Right renal pelvis (tissue), 4 donors: ENCODE data around the gene CATSPER3. TPM values are rescaled to one million over a fixed set of nuclear protein-coding genes. Genes with fewer than 3 reads are reported as not detected.

Experiments used
- DNase-seq, 4 donors: peaks; one replicate each; pipeline ENCODE4 v3.0.0-alpha.2; 2013; ENCODE audit warnings: low read depth in 4 of 4, low spot score in 3 of 4, missing footprints in 1 of 4
- polyA plus RNA-seq, 4 donors: library from polyadenylated mRNA; unstranded; fragments of 120-200 nt; gene quantifications; one replicate each; pipeline ENCODE4 v1.2.1, GENCODE V29; 2013; ENCODE audit not compliant: insufficient read length in 4 of 4

CATSPER3 gene
- polyA plus RNA-seq, 4 donors, result 0.58 to 1.5 (median 1.2) TPM

GRCh38 chr5:135027697-135028615 is 60.2 kb downstream of the CATSPER3 start:
- DNase-seq, result no peak

DNA sequence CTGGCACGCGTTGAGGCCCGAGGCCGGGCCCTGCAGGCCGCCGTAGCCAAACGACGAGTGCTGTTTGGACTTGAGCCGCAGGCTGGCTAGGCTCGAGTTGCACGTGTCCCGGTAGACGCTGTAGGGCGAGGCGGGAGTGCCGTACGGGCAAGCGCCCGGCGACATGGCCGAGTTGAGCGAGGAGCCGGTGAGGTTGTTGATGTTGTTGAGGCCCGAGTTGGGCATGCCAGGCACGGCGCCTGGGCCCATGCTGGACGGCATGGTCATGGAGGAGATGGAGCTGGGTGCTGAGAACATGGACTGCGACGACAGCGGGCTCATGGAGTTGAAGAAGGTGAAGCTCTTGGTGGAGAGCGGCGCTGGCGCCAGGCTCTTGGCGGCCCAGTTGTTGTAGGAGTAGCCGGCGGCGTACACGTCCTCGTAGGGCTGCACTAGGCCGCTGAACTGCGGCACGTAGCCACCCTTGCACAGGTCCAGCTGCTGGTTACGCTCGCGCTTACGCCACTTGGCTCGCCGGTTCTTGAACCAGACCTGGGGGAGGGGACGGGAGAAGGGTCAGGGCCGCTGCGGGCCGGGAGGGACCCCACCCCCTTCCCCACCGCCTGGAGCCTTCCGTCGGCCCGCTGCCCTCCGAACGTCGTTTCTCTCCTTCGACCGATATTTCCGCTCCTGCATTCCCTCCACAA is 61.2 kb downstream of the CATSPER3 start:
- no peak for DNase-seq

- no peak for DNase-seq
These were observed 61.9 kb downstream of the CATSPER3 start for GRCh38 chr5:135029477-135030122.

GRCh38 chr5:135030123-135030955 is 62.6 kb downstream of the CATSPER3 start:
- DNase-seq, result no peak

- no peak for DNase-seq
These were observed 63.5 kb downstream of the CATSPER3 start for GRCh38 chr5:135030956-135031812.

- no peak for DNase-seq
These were observed 64.3 kb downstream of the CATSPER3 start for GRCh38 chr5:135031813-135032694.

- no peak for DNase-seq
These were observed 64.9 kb downstream of the CATSPER3 start for GRCh38 chr5:135032695-135032998.

GRCh38 chr5:135032999-135033861 is 65.5 kb downstream of the CATSPER3 start:
- no peak for DNase-seq

DNA sequence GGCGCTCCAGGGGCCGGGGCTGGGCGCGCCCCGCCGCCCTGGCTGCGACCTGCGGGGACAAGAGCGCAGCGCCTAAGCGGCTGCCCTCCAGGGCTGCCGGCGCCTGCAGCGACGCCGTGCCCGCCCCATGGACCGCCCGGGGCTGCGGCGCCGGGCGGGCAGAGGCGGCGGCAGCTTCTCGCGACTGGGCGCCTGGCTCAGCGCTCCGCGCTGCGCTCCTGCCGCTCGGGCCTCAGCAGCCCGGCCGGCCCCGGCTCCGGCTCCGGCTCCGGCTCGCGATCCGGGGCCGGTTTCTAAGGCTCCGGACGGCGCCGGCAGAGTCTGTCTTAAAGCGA is 66.2 kb downstream of the CATSPER3 start, which contains the start of gene PITX1:
Gene PITX1 (minus strand): TSS at position 328 of the 335 bp plus-strand sequence. CDS start 347 bp downstream, outside the sequence.
- no peak for DNase-seq

DNA sequence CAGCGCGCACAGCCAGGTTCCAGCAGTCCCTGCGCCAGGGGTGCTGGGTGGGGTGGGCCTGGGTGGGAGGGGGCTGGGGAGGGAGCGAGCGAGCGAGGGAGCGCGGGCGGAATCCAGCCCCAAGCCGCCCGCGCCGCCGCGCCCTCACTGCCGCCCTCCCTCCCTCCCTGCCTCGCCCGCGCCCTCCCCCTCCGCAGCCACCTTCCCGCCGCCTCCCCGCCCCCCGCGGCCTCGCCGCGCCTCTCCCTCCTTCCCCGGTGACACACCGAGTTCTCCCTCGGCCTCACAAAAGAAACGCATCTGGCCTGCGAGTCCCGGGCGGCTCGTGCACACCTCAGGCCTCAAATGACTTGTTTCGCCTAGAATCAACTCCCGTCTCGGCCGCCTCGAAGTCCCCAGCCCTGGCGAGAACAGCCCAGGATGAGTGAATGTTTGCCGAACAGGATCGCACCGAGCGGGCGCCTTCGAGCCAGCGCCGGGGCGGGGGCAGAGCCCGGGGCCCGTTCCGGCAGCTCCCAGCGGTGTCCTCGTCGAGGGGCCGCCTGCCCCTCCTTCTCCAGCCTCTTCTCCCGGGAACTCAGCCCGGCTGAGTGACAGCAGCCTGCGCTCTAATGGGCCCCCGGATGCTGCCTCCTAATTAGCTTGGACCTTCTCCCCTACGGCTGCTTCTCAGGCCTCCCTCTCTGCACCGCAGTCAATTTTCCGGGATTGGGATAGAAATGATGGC is 66.7 kb downstream of the CATSPER3 start:
- no peak for DNase-seq

DNA sequence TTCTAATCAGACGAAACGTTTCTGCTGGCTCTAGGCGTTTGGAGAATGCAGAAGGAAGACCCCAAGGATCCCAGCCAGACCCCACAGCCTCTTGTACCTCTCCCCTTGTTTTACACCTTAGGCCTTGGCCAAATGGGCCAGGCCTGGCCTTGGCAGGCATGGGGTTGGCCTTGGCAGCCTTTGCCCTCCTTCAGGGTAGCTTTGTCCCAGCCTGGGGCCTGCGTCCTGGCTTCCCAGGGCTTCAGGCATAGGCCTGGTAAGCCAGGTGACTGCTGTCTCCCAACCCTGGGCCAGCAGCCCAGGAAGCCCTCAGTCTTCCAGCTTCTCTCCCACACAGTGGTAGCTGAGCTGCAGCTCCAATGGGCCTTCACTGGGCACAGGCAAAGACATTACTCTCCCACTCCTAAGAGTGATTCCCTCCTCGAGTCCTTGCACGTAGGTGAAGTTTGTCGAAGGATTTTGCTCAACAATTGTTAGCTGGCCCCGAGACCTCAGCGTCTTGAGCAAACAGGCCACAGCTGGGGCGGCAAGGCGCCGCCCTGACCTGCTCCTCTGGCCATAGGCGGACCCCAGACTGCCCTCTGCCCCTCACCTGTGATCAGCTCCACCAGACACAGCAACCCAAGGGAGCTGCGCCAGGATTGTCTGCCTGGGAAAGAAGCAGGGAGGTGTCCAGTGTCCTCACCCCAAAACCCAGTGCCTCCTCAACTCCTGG is 67.4 kb downstream of the CATSPER3 start:
- DNase-seq, result no peak

GRCh38 chr5:135035678-135036030 is 67.9 kb downstream of the CATSPER3 start:
- DNase-seq, result no peak

GRCh38 chr5:135036405-135036804 is 68.7 kb downstream of the CATSPER3 start:
- no peak for DNase-seq

GRCh38 chr5:135037519-135038204 is 70.0 kb downstream of the CATSPER3 start:
- no peak for DNase-seq

DNA sequence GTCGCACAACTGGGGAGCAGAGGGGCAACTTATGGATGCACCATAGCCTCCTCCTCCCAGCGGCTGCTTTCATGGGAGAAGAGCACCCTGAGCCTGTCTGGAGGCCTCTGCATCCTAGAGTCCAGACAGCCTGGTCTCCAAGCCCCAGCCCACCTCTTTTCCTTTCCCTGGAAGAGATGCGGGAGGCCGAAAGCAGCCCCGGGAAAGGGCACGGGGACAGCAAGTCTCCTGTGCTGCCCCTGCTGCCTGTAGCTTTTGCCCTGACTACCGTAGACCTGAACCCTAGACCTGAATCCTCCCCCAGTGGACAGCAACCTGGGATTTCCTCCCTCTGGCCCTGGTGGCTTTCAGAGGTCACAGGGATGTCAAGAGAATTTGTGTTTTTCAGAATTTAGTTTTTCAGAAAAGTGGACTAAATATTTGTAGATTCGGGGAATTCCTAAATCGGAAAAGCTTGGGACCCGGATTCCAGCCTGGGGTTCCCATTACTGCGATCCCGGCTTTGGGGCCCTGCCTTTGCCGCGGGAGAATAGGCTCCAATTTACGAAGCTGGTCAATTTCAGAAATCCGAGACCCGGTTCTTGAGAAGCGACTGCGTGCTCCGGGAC is 70.6 kb downstream of the CATSPER3 start:
- no peak for DNase-seq
